GM18526 (cell line): ENCODE data around the gene KCNC4.

ENCODE experiments used
- POLR2A ChIP-seq: IDR thresholded peaks from 3 replicates; pipeline ENCODE4 v1.6.1; 2011; ENCODE audit not compliant: insufficient read length; ENCODE audit errors: extremely low read depth

Gene KCNC4

DNA sequence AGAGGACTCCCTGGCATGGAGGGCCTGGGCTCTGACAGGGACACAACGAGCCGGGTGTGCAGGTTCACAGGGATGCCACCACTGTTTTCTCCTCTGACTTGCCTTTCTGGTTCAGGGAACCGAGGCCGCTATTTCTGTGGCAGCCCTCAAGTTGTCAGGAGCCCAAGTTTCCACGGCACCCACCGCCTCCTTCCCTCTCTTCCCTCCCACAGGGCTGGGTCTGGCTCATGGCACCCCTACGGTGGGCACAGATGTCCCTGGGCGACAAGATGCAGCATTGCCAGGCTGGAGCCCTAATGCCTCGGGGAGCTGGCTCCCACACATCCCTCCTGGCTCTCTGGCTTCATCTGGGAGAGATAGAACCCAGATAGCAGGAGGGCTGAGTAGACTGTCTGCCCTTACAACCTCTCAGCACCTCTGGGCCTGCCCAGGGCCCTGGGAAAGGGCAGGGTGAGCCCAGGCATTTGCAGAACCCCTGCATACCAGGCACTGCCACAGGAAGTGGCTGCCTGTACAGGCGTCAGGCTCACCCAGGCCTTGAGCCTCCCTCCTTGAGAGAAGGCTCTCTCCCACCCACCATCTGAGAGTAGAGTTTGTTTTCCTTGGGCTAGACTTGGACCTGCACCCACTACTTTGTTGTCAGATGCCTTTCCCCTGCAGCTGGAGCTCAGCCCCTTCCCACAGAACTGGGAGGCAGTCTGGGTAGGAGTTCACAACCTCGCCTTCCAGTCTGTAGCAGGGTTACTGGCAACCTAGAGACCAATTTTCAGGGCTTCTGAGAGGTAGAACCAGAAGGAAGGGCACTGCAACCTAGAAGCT lies 20.5 kb downstream of the KCNC4 start:
- no peak for TF ChIP-seq POLR2A

- TF ChIP-seq POLR2A, result no peak
These were observed 23.7 kb downstream of the KCNC4 start for GRCh38 chr1:110233861-110234260.

DNA sequence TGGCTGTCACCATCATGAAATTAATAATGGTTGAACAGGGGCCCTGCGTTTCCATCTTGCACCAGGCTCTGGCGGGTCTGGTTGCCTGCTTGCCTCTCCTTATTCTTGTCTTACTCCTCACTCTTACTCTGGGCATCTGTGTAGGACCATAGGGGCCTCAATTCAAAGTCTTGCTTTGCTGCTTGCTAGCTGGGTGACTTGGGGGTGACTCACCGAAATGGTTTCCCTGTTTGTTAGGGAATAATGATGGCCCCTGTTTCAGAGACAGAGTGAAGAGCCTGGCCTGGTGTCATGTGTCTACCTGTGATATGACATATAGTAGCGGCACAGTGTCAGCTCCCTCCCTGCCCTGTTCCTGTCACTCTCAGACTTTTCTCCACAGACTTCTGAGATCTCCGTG lies 24.6 kb downstream of the KCNC4 start:
- TF ChIP-seq POLR2A, result no peak

DNA sequence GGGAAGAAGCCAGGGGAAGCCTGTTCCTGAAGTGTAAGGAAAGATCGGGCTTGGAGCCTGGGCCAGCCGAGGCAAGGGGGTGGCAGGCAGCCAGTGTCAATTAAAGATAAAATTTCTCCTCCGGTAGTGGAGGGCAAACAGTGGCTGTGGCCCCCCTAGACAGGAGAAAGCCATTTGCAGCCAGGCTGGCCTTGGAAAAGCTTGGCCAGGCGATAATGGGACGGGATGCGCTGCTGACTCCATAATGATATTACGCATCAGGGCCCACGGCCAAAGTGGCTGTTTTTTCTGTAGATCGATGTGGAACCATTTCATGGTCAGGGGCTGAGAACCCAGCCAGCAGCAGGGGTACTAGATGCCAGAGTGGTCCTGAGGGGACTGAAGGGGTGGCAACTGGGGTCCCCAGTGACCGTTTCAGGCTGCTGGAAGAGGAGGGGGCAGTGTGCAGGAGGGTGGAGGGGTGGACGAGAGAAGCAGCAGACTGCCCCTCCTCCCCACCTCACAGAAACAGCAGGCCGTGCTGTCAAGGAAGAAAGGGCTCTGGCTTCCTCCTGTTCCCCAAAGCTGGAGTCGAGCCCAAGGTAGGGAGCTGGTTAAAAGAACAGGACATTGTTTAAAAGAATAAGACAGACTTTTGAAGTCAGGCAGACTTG lies 25.2 kb downstream of the KCNC4 start:
- no peak for TF ChIP-seq POLR2A

- TF ChIP-seq POLR2A, result no peak
These were observed 25.9 kb downstream of the KCNC4 start for GRCh38 chr1:110235834-110236682.

DNA sequence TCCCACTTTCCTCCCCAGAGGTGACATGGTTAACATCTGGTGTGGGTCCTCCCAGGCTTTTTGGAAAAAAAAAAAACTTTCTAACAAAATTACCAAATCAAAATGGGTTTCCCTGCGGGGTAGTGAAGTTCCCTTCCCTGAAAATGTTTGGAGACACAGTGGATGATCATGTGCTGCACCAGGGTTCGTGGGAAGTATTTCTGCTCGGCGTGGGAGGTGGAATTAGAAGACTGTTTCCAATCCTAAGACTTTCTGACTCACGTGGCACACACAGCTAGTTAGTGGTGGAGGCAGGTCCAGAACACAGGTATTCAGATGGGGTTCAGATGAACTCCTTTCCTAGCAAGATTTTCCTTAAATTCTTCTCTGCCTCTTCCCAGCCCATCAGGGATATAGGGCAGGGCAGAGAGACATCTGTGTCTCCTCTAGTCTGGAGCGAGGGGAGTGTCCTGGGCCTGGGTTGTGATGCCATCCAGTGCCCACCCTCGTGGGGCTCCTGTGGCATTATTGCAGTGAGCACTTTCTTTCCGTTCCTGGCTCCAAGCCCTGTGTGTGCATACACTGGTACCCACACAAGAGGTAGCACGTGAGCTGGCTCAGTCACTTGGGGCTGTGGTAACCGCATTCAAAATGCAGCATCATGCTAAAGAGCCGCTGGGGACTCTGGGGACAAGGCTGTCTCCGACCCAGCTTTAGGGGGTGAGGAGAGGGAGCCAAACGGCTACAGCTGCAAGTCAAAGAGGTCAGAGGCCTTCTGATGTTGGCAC lies 27.5 kb downstream of the KCNC4 start:
- TF ChIP-seq POLR2A, result no peak

GRCh38 chr1:110239441-110240430 lies 29.6 kb downstream of the KCNC4 start:
- no peak for TF ChIP-seq POLR2A

DNA sequence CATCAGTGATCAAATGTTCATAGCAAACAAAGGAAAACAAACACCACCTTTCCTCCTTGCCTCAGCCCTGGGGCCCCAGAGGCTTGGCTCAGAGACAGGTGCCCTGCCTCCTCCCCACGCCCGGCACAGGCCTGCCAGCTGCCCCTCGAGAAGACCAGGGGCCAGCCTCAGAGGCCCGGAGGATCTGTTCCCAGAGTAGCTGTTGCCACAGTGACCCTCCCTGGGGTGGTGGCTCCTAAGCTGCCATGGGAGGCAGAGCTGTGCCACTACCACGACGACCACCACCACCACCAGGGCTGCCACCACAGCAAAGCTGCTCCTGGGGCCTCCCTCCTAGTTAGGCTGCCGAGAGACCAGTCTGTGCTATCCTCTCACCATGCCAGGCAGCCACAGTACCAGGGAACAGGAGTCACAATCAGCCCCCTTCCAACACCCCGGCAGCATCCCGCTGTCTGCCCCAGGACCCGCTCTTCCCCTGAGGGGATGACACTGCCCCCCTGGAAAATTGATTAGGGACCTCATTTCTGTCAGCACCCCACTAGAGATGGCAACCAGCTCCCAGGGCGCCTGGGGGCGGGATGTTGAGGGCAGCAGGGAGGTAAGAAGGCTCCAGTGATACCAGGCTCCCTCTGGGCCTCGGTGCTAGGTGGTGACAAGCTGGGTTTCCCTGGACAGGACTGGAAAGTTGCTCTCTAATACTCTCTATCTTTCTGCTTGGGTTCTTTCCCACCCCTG lies 30.5 kb downstream of the KCNC4 start:
- TF ChIP-seq POLR2A, result no peak

DNA sequence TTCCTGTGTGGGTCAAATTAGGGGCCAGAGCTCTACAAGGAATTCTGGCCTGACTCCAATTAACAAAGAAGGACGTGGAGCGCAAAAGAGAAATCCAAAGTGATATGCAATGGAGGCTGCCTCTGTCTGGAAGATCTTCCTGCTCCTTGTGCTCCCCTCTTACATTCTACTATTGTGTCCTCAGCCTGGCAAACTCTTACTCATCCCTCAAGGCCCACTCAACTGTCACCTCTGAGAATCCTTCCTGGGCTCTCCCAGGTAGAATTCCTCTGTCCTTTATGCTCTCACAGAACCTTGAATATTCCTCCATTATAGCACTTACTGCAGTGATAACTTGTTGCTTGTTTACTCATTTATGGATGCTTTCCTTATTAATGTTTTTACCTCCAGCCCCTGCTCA lies 31.4 kb downstream of the KCNC4 start:
- TF ChIP-seq POLR2A, result no peak

DNA sequence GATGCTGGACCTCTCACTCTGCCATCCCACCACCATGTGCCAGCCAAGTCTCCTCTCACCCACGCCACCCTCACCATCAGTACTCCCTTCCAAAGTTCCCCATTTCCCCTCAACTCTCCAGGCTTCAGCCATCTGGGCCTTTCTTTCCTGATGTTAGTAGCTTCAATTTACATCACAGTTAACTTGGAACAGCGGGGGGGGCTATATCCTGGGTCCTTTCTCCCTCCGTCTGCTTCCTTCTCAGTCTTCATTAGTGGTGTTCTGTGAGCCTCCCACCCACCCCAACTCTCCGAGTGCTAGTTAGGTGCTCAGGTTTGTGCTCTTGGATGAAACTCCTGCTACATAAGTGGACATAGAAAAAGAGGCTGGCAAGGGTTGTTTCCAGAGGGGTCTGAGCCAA lies 31.9 kb downstream of the KCNC4 start:
- TF ChIP-seq POLR2A, result no peak

DNA sequence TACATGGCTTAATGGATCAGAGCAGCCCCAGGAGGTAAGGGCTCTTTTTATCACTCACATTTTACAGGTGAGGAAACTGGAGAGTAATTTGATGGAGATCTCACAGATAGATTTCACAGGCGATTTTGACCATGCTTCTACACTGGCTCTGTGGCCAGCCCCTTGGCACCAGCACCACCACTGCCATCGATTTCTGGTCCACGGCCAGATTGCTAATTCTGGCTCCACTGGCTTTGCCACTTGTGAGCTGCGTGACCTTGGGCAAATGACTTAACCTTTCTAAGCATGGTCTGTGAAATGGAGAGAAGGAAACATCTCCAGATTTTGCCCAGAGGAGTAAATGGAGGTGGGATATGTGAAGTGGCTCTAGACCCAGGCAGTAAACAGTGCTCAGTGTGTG lies 32.6 kb downstream of the KCNC4 start:
- TF ChIP-seq POLR2A, result no peak

- no peak for TF ChIP-seq POLR2A
These were observed 33.0 kb downstream of the KCNC4 start for GRCh38 chr1:110243146-110243545.

DNA sequence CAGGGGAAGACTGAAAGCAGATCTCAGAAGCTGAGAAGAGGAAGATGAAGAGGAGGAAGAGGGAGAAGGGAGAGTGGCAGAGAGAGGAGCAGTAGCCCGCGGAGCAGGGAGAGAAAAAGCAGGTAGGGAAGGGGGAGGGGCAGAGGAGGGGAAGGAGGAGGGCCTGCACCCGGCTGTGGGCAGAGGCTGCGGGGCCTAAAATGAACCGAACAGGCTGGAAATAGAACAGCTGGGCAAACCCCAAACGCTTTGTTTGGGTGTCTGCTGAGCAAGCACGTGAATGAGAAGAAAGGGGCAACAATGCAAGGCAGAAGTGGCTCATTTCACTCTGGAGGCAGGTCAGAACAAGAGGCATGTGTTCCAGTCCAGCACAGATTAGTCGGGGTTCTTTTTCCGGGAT lies 33.5 kb downstream of the KCNC4 start:
- no peak for TF ChIP-seq POLR2A
